Adrenal gland (tissue), 5 donors: ENCODE results near the gene KLC1.

ENCODE experiments used
- CTCF ChIP-seq, 6 experiments: fragments of 450-650 bp in 4 of 6; fragments of 200-600 bp in 2 of 6; sonication (generic) in 1 of 6; IDR thresholded peaks; 1 replicate in 5 of 6; 2 replicates in 1 of 6; pipeline versions ENCODE4 v1.5.1 to v1.8.0; 2016 to 2021; ENCODE audit warnings: antibody characterized with exemption in 6 of 6, mild to moderate bottlenecking in 2 of 6, moderate library complexity in 1 of 6
- POLR2A ChIP-seq, 2 donors: fragments of 450-650 bp; IDR thresholded peaks; one replicate each; pipeline ENCODE4 v1.6.1; 2017; ENCODE audit warnings: antibody characterized with exemption in 2 of 2, mild to moderate bottlenecking in 2 of 2, moderate library complexity in 1 of 2
- donor health status: DM: no; HTN: no; CAD: no.

- TF ChIP-seq CTCF (IDR thresholded peaks at IDR 0.05) (no peak), POLR2A (IDR thresholded peaks at IDR 0.05) (no peak)
These were observed 2.7 kb upstream of the KLC1 start for GRCh38 chr14:103626146-103626850.
